GM12801 (cell line): ENCODE results near the gene MACF1.

ENCODE experiments used
- TF ChIP-seq, protein P1 (sequence below): IDR thresholded peaks from one replicate; pipeline ENCODE4 v1.5.1; 2011; ENCODE audit warnings: control low read depth; ENCODE audit not compliant: insufficient read length; ENCODE audit errors: extremely low read depth

The MACF1 gene

DNA sequence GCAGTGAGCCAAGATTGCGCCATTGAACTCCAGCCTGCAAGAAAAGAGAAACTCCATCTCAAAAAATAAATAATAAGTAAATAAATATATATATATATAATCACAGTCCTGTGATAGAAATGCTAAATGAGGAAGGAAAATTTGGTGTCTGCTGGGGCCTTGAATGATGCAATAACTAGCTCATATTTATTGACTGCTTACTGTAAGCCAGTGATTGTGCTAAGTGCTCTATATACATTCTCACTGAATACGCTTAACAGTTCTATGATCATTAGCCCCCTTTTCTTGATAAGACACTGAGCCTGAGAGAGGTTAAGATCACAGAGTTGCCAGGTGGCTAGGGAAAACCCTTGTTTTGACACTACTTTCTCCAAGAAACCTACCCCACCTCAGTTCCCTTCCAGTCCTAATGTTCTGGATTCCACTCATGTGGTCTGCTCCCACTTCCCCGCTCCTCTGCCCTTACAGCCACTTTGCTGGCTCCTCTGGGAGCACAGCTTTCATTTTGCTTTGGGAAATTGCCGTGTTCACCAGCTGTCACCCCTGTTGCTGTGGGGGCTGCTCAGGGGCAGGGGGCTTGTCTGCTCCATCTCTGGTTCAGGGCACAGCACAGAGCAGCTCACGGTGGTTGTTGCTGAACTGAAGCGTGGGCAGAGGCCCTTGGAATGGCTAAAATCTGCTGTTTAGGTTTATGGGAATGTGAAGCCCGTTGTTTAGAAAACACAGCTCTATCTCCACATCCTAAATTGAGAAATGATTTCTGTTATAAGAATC, 284.5 kb downstream of the MACF1 start:
- TF ChIP-seq, protein P1, sequence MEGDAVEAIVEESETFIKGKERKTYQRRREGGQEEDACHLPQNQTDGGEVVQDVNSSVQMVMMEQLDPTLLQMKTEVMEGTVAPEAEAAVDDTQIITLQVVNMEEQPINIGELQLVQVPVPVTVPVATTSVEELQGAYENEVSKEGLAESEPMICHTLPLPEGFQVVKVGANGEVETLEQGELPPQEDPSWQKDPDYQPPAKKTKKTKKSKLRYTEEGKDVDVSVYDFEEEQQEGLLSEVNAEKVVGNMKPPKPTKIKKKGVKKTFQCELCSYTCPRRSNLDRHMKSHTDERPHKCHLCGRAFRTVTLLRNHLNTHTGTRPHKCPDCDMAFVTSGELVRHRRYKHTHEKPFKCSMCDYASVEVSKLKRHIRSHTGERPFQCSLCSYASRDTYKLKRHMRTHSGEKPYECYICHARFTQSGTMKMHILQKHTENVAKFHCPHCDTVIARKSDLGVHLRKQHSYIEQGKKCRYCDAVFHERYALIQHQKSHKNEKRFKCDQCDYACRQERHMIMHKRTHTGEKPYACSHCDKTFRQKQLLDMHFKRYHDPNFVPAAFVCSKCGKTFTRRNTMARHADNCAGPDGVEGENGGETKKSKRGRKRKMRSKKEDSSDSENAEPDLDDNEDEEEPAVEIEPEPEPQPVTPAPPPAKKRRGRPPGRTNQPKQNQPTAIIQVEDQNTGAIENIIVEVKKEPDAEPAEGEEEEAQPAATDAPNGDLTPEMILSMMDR = no peak

DNA sequence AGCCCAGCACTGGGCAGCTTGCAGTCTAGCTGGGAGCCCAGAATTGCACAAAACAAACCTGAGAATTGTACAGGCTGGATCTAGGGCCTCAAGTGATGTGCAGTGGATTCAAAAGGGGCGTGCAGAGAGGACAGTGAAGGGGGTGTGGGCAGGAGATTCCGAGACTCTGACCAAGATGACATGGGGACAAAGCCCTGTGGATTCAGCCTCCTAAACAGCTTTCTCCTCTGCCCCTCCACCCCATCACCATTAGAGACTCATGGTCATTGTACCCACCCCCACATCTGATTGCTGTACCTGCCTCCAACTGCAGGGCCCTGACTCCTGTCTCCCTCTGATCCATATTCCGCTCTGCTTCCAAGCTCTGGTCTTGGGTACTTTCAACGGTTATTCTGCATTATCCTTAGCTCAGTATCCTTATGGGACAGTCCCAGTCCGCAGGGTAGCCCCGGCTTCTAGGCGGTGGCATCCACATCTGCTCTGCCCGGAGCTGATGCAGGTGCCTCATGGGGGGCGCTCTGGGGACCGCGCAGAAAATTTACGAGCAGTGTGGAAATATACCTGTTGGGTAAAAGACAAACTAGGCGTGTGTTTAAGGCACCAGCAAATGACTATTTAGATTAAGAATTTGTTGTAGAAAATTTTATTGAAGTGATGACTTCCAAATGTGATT, 285.2 kb downstream of the MACF1 start:
- TF ChIP-seq, protein P1 = no peak

GRCh38 chr1:39490596-39491145, 286.2 kb downstream of the MACF1 start:
- TF ChIP-seq, protein P1 = no peak

- TF ChIP-seq, protein P1 = no peak
Measured at GRCh38 chr1:39491146-39491921, 286.8 kb downstream of the MACF1 start, which contains the start of gene BMP8A. Gene BMP8A (plus strand): TSS chr1:39491636. CDS start chr1:39491992, 356 bp downstream.

- TF ChIP-seq, protein P1 = no peak
Measured at GRCh38 chr1:39494671-39495410, 290.3 kb downstream of the MACF1 start.

- TF ChIP-seq, protein P1 = no peak
Measured at GRCh38 chr1:39497585-39497984, 293.1 kb downstream of the MACF1 start.
